GM12872 (cell line): ENCODE data around the gene UBFD1.

ENCODE experiments used
- TF ChIP-seq, protein P1 (sequence below): IDR thresholded peaks from 3 replicates; pipeline ENCODE4 v1.5.1; 2011; ENCODE audit warnings: low read depth, mild to moderate bottlenecking, low read length, moderate library complexity; ENCODE audit not compliant: insufficient read depth

The UBFD1 gene

DNA sequence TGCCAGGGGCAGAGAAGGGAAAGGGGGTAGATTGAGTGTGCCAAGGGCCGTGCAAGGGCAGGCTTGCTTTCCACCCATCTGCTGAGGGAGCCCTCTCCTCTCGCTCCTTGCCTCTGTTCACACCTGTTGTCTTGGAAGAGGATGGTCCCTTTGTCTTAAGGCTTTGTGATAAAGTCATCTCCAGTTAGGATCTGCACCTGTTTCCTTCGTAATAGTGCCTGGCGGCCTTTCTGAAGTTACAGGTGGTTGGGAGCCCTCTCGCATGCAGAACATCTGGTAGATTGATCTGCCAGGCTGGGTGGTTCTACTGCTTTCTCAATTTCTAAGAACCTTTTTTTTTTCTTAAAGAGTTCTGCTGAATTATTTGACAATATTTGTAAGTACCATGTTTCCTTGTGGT is 16.3 kb downstream of the UBFD1 start:
- TF ChIP-seq, protein P1, sequence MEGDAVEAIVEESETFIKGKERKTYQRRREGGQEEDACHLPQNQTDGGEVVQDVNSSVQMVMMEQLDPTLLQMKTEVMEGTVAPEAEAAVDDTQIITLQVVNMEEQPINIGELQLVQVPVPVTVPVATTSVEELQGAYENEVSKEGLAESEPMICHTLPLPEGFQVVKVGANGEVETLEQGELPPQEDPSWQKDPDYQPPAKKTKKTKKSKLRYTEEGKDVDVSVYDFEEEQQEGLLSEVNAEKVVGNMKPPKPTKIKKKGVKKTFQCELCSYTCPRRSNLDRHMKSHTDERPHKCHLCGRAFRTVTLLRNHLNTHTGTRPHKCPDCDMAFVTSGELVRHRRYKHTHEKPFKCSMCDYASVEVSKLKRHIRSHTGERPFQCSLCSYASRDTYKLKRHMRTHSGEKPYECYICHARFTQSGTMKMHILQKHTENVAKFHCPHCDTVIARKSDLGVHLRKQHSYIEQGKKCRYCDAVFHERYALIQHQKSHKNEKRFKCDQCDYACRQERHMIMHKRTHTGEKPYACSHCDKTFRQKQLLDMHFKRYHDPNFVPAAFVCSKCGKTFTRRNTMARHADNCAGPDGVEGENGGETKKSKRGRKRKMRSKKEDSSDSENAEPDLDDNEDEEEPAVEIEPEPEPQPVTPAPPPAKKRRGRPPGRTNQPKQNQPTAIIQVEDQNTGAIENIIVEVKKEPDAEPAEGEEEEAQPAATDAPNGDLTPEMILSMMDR: no peak

DNA sequence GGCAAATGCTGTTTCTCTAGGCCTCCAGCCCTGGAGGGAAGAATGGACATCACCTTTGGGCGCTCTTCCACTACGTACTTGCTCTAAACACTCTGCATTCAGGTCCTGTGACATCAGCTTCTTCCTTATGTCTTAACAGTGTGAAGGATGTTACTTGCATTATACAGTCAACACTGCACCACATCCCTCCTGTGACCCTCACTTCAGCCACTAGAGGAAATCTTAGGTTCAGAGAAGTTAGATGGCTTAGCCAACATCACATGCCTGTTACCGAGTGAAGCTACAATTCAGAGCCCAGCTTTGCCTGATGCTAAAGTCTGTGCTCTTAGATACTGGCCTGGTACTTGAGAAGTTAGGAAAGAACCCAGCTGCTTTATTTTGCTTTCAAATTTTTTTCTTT is 18.3 kb downstream of the UBFD1 start:
- TF ChIP-seq, protein P1: no peak

GRCh38 chr16:23577493-23577892 is 20.0 kb downstream of the UBFD1 start:
- TF ChIP-seq, protein P1: no peak

GRCh38 chr16:23578101-23578830 is 20.7 kb downstream of the UBFD1 start:
- TF ChIP-seq, protein P1: no peak

DNA sequence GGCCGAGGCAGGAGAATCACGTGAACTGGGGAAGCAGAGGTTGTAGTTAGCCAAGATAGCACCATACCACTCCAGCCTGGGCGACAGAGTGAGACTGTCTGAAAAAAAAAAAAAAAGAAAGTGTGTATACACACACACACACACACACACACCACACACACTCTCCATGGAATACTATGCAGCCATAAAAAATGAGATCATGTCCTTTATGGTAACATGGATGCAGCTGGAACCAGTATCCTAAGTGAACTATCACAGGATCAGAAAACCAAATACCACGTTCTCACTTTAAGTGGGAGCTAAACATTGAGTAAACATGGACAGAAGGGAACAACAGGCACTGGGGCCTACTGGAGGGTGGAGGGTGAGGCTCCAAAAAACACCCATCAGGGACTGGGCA is 21.8 kb downstream of the UBFD1 start:
- TF ChIP-seq, protein P1: no peak

- TF ChIP-seq, protein P1: no peak
Measured at GRCh38 chr16:23580391-23580790, 22.9 kb downstream of the UBFD1 start.

GRCh38 chr16:23581764-23582163 is 24.2 kb downstream of the UBFD1 start:
- TF ChIP-seq, protein P1: no peak
